ENCODE measurements around the gene RAB40B.

DNA sequence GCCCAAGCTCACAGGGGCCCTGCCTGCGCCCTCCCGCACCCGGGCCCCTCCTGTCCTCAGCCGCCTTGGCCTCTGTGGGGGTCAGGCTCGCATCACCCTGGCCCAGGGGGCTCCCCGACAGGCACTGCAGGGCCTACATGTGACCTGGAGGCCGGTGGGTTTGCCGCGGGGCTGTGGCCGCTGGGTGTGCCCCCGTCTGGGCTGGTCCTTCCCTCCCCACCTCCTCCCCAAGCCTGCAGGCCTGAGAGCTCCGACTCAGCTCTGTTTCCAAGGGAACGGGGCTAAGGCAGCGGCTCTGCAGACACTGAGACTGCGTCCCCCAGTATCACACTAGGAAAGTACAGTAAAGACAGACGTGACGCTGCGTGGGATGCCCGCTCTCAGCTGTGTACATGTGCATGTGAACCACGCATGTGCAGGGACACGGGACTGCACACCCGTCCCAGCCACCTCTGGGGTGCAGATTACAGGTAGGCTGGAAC, 33.8 kb downstream of the RAB40B start:
- TF ChIP-seq POLR2A (IDR thresholded peaks at IDR 0.05): no peak
- TF ChIP-seq, protein P1, sequence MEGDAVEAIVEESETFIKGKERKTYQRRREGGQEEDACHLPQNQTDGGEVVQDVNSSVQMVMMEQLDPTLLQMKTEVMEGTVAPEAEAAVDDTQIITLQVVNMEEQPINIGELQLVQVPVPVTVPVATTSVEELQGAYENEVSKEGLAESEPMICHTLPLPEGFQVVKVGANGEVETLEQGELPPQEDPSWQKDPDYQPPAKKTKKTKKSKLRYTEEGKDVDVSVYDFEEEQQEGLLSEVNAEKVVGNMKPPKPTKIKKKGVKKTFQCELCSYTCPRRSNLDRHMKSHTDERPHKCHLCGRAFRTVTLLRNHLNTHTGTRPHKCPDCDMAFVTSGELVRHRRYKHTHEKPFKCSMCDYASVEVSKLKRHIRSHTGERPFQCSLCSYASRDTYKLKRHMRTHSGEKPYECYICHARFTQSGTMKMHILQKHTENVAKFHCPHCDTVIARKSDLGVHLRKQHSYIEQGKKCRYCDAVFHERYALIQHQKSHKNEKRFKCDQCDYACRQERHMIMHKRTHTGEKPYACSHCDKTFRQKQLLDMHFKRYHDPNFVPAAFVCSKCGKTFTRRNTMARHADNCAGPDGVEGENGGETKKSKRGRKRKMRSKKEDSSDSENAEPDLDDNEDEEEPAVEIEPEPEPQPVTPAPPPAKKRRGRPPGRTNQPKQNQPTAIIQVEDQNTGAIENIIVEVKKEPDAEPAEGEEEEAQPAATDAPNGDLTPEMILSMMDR (IDR thresholded peaks at IDR 0.05 in 4 of 5, conservative IDR thresholded peaks at IDR 0.05 in 1 of 5): no peak

All from gastrocnemius medialis (tissue), 4 donors.